Loucy (cell line): ENCODE measurements around the gene CENPL.
"Not testable (repeated sequence)": the region's sequence is repeated elsewhere in the genome, so short reads cannot be mapped to it uniquely, and the experiment has no call there.

ENCODE experiments used
- H2AFZ ChIP-seq: fragments of 200-600 bp; sonication (generic); 2 replicates; pipeline ENCODE4 v1.6.0; 2016; ENCODE audit warnings: antibody characterized with exemption, mild to moderate bottlenecking, low read length, moderate library complexity
- H3F3A ChIP-seq: fragments of 200-600 bp; 2 replicates; pipeline ENCODE4 v1.6.0; 2016; ENCODE audit warnings: antibody characterized with exemption, low read depth, mild to moderate bottlenecking
- H3K27me3 ChIP-seq: fragments of 200-600 bp; sonication (generic); 2 replicates; pipeline ENCODE4 v1.6.1; 2014; ENCODE audit warnings: low read length, mild to moderate bottlenecking; ENCODE audit not compliant: insufficient read depth, poor library complexity, severe bottlenecking
- H3K36me3 ChIP-seq: fragments of 200-600 bp; sonication (generic); 2 replicates; pipeline ENCODE4 v1.6.1; 2016; ENCODE audit warnings: low read length; ENCODE audit not compliant: insufficient read depth
- H3K4me1 ChIP-seq: fragments of 200-600 bp; sonication (generic); 2 replicates; pipeline ENCODE4 v1.5.1; 2014; ENCODE audit warnings: low read length, mild to moderate bottlenecking; ENCODE audit not compliant: insufficient read depth, poor library complexity, severe bottlenecking
- H3K4me2 ChIP-seq: fragments of 200-600 bp; sonication (generic); 2 replicates; pipeline ENCODE4 v1.6.0; 2014; ENCODE audit warnings: antibody characterized with exemption, low read length, low read depth, mild to moderate bottlenecking; ENCODE audit not compliant: poor library complexity, severe bottlenecking
- H3K4me3 ChIP-seq: fragments of 200-600 bp; sonication (generic); 2 replicates; pipeline ENCODE4 v1.5.1; 2014; ENCODE audit warnings: low read length, mild to moderate bottlenecking, mixed read lengths; ENCODE audit not compliant: poor library complexity, severe bottlenecking
- H3K79me2 ChIP-seq: fragments of 200-600 bp; sonication (generic); 2 replicates; pipeline ENCODE4 v1.6.1; 2014; ENCODE audit warnings: low read length; ENCODE audit not compliant: insufficient read depth
- H3K9ac ChIP-seq: fragments of 200-600 bp; sonication (generic); 2 replicates; pipeline ENCODE4 v1.6.0; 2014; ENCODE audit warnings: mild to moderate bottlenecking, low read depth, low read length, moderate library complexity; ENCODE audit not compliant: poor library complexity, severe bottlenecking
- H3K9me2 ChIP-seq: fragments of 200-600 bp; sonication (generic); replicated peaks from 2 replicates; pipeline ENCODE4 v1.6.1; 2016; ENCODE audit warnings: low read depth, low read length, mixed read lengths
- H3K9me3 ChIP-seq: fragments of 200-600 bp; sonication (generic); 2 replicates; pipeline ENCODE4 v1.6.1; 2014; ENCODE audit warnings: mild to moderate bottlenecking, antibody characterized with exemption, low read length, low read depth; ENCODE audit not compliant: insufficient read depth
- H4K20me1 ChIP-seq: fragments of 200-600 bp; sonication (generic); 2 replicates; pipeline ENCODE4 v1.6.0; 2014; ENCODE audit warnings: antibody characterized with exemption, low read length, mild to moderate bottlenecking; ENCODE audit not compliant: insufficient read depth, poor library complexity, severe bottlenecking
- EZH2phosphoT487 ChIP-seq: fragments of 200-600 bp; IDR thresholded peaks from 2 replicates; pipeline ENCODE4 v1.6.1; 2018; ENCODE audit warnings: antibody characterized with exemption, mild to moderate bottlenecking, moderate library complexity, borderline replicate concordance
- TF ChIP-seq, protein P1 (sequence below): fragments of 200-600 bp; sonication (generic); conservative IDR thresholded peaks from 2 replicates; pipeline ENCODE4 v1.5.1; 2014; ENCODE audit warnings: mild to moderate bottlenecking, antibody characterized with exemption, low read length

The CENPL gene

GRCh38 chr1:173818459-173818858 lies 6.2 kb downstream of the CENPL start:
- no peaks in the 10 kb centered on the region for H3K27me3 ChIP-seq
- no peaks in the 10 kb centered on the region for H3K9me3 ChIP-seq
- peak overlapping the region; percentile 45 for H3K4me2 ChIP-seq
- H3K79me2 ChIP-seq: peaks cover 87% of the 10 kb centered on the region
- H3K4me3 ChIP-seq: peak overlapping the region; percentile 4
- peaks cover 22% of the 10 kb centered on the region for H4K20me1 ChIP-seq
- peaks cover 33% of the 10 kb centered on the region for H3K4me1 ChIP-seq
- H2AFZ ChIP-seq: no peak overlapping the region
- 0 out of 2 replicates have a peak, but pooled peaks cover 8% of the 10 kb centered on the region for H3K36me3 ChIP-seq
- H3F3A ChIP-seq: no peaks in the 10 kb centered on the region
- no peaks in the 10 kb centered on the region for H3K9me2 ChIP-seq
- no peak overlapping the region for H3K9ac ChIP-seq
- TF ChIP-seq, protein P1, sequence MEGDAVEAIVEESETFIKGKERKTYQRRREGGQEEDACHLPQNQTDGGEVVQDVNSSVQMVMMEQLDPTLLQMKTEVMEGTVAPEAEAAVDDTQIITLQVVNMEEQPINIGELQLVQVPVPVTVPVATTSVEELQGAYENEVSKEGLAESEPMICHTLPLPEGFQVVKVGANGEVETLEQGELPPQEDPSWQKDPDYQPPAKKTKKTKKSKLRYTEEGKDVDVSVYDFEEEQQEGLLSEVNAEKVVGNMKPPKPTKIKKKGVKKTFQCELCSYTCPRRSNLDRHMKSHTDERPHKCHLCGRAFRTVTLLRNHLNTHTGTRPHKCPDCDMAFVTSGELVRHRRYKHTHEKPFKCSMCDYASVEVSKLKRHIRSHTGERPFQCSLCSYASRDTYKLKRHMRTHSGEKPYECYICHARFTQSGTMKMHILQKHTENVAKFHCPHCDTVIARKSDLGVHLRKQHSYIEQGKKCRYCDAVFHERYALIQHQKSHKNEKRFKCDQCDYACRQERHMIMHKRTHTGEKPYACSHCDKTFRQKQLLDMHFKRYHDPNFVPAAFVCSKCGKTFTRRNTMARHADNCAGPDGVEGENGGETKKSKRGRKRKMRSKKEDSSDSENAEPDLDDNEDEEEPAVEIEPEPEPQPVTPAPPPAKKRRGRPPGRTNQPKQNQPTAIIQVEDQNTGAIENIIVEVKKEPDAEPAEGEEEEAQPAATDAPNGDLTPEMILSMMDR: no peak
- TF ChIP-seq EZH2phosphoT487: no peak

DNA sequence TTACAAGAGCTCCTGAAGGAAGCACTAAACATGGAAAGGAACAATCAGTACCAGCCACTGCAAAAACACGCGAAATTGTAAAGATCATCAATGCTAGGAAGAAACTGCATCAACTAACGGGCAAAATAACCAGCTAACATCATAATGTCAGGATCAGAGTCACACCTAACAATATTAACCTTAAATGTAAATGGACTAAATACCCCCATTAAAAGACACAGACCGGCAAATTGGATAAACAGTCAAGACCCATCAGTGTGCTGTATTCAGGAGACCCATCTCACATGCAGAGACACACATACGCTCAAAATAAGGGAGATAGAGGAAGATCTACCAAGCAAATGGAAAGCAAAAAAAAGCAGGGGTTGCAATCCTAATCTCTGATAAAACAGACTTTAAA lies 11.0 kb downstream of the CENPL start:
- H3K79me2 ChIP-seq: peaks cover 65% of the 10 kb centered on the region
- H3K4me3 ChIP-seq, H3K9me3 ChIP-seq: not testable (repeated sequence)

DNA sequence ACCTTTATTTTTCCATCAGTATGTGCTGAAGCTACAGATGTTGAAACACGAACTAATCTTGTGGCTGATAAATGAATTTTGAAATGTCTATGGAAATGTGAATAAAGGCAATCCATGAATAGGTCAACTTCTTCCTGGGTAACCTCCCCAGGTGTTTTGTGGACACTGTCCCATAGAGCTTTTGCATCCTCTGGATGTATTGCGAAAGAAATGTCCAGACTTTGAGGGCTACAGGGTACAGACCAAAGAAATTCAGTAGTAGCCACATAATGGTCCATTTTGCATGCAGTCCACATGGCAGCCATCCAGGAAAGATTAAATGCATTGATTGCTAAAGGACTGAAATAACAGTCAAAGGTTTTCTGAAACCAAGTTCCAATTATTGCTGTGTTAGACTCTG lies 21.7 kb downstream of the CENPL start:
- Histone ChIP-seq H2AFZ (no peak overlapping the region), H3K4me3 (no peak overlapping the region), H3K27me3 (no peaks in the 10 kb centered on the region), H3K4me2 (no peak overlapping the region), H3K79me2 (no peaks in the 10 kb centered on the region), H3K36me3 (peaks cover 88% of the 10 kb centered on the region), H4K20me1 (peaks cover 5% of the 10 kb centered on the region), H3K9ac (no peak overlapping the region), H3K9me3 (no peaks in the 10 kb centered on the region), H3F3A (no peaks in the 10 kb centered on the region), H3K4me1 (no peaks in the 10 kb centered on the region), H3K9me2 (no peaks in the 10 kb centered on the region)
- TF ChIP-seq EZH2phosphoT487: no peak
- TF ChIP-seq, protein P1: no peak

More for the DNA sequence above, 11.0 kb downstream of the CENPL start:
- not testable (repeated sequence) for H2AFZ ChIP-seq, H3K9me2 ChIP-seq, H4K20me1 ChIP-seq, H3F3A ChIP-seq, H3K27me3 ChIP-seq, H3K4me1 ChIP-seq, H3K4me2 ChIP-seq, H3K9ac ChIP-seq
- peaks cover 28% of the 10 kb centered on the region; the same call in 1 of the 2 replicates for H3K36me3 ChIP-seq

DNA sequence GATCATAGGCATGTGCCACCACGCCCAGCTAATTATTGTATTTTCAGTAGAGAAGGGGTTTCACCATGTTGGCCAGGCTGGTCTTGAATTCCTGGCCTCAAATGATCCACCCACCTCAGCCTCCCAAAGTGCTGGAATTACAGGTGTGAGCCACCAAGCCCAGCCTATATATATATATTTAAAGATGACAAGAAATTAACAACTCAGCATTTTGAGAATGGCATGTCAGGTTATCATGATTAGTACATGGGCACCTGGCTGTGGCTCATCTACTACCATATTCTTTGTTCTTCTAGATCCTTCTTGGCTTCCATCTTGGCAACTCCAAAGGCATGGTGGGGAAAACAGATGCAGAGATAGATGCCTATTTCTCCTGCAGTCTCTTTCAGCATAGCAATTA lies 24.7 kb downstream of the CENPL start:
- H3K9me2 ChIP-seq, H3K9ac ChIP-seq, H3K79me2 ChIP-seq, H3K4me2 ChIP-seq, H3K9me3 ChIP-seq, H3K4me3 ChIP-seq, H3K4me1 ChIP-seq, H2AFZ ChIP-seq, H4K20me1 ChIP-seq, H3K27me3 ChIP-seq, H3F3A ChIP-seq: not testable (repeated sequence)
- H3K36me3 ChIP-seq: peaks cover 62% of the 10 kb centered on the region
